K562 (cell line): ENCODE data around the gene ATP5F1A. TPM values are rescaled to one million over a fixed set of nuclear protein-coding genes. Genes with fewer than 3 reads are reported as not detected.

Experiments used
- ARNT ChIP-seq, 2 experiments: fragments of 450-650 bp; IDR thresholded peaks; 2 replicates each; pipeline ENCODE4 v1.6.1; 2016; ENCODE audit warnings: mild to moderate bottlenecking in 1 of 2
- CBX1 ChIP-seq: sonication (generic); IDR thresholded peaks from 2 replicates; pipeline ENCODE4 v1.6.1; 2016; ENCODE audit warnings: antibody characterized with exemption, low read depth, mild to moderate bottlenecking
- CREB1 ChIP-seq, 2 experiments: sonication (generic) in 1 of 2; formaldehyde crosslinking in 1 of 2; IDR thresholded peaks; 2 replicates each; pipeline versions ENCODE4 v1.6.1 to v1.8.0; 2012 to 2022; ENCODE audit warnings: inconsistent platforms in 1 of 2, mild to moderate bottlenecking in 1 of 2, missing genetic modification reagents in 1 of 2, moderate library complexity in 1 of 2
- KHSRP ChIP-seq: fragments of 450-650 bp; IDR thresholded peaks from 2 replicates; pipeline ENCODE4 v1.6.1; 2017
- NFIC ChIP-seq: fragments of 450-650 bp; IDR thresholded peaks from 2 replicates; pipeline ENCODE4 v1.6.1; 2017; ENCODE audit warnings: mild to moderate bottlenecking, inconsistent platforms
- NFXL1 ChIP-seq: fragments of 450-650 bp; formaldehyde crosslinking; IDR thresholded peaks from 2 replicates; pipeline ENCODE4 v1.4.0; 2021; ENCODE audit warnings: mild to moderate bottlenecking
- PKNOX1 ChIP-seq: fragments of 450-650 bp; IDR thresholded peaks from 2 replicates; pipeline ENCODE4 v1.6.1; 2016
- POLR2AphosphoS2 ChIP-seq: IDR thresholded peaks from 2 replicates; pipeline ENCODE4 v1.6.1; 2012; ENCODE audit warnings: low read length, improper control_type of control experiment
- POLR2H ChIP-seq: IDR thresholded peaks from 2 replicates; pipeline ENCODE4 v1.6.1; 2016; ENCODE audit warnings: missing genetic modification characterization, low read depth, mild to moderate bottlenecking, control low read depth, missing compliant biosample characterization, moderate library complexity
- RNF2 ChIP-seq: sonication (generic); IDR thresholded peaks from 2 replicates; pipeline ENCODE4 v1.6.1; 2016
- SOX6 ChIP-seq: fragments of 450-650 bp; IDR thresholded peaks from 2 replicates; pipeline ENCODE4 v1.6.1; 2014; ENCODE audit warnings: mild to moderate bottlenecking
- TCF7L2 ChIP-seq: fragments of 150-350 bp; IDR thresholded peaks from 2 replicates; pipeline ENCODE4 v1.6.1; 2016; ENCODE audit warnings: low read depth, mild to moderate bottlenecking, low read length, moderate library complexity
- ZFX ChIP-seq: sonication (generic); formaldehyde crosslinking; IDR thresholded peaks from 2 replicates; pipeline ENCODE4 v1.8.0; 2022; ENCODE audit warnings: mild to moderate bottlenecking, missing genetic modification reagents, moderate library complexity
- ZNF165 ChIP-seq: fragments of 250-450 bp; sonication (Bioruptor Pico); IDR thresholded peaks from 2 replicates; pipeline ENCODE4 v1.4.0; 2020; ENCODE audit warnings: borderline replicate concordance
- ZNF431 ChIP-seq: sonication (generic); formaldehyde crosslinking; IDR thresholded peaks from 2 replicates; pipeline ENCODE4 v1.8.0; 2022; ENCODE audit warnings: mild to moderate bottlenecking, missing genetic modification reagents
- polyA plus RNA-seq, 8 experiments: library from polyadenylated mRNA; depleted of rRNA in 4 of 8; stranded (reverse) in 5 of 8; unstranded in 3 of 8; fragments of >200 nt; fragmentation: Nextera tagmentation in 2 of 8; fragmentation: Illumina TruSeq in 1 of 8; extraction: Ambion mirVana in 2 of 8; extraction: Trizol in 1 of 8; gene quantifications; 2 replicates each; pipeline versions ENCODE4 v1.2.1 to v1.2.3, GENCODE V29; 2011 to 2014; ENCODE audit warnings: inconsistent platforms in 1 of 8, missing spikeins in 1 of 8
- total RNA-seq, 7 experiments: library from RNA; depleted of rRNA in 6 of 7; stranded (reverse); fragments of >200 nt in 6 of 7; fragmentation: Illumina TruSeq in 2 of 7; extraction: Trizol in 2 of 7; gene quantifications; 2 replicates each; pipeline versions ENCODE4 v1.2.1 to v1.2.3, GENCODE V29; 2011 to 2021; ENCODE audit warnings: low replicate concordance in 1 of 7
- TF ChIP-seq, protein P1 (sequence below), 2 experiments: fragments of 450-650 bp in 1 of 2; IDR thresholded peaks; 2 replicates each; pipeline ENCODE4 v1.6.1; 2011 to 2017; ENCODE audit warnings: low read depth in 2 of 2, antibody characterized with exemption in 1 of 2, borderline replicate concordance in 1 of 2, low read length in 1 of 2, mild to moderate bottlenecking in 1 of 2, mixed read lengths in 1 of 2; ENCODE audit not compliant: control insufficient read depth in 1 of 2
- TF ChIP-seq, protein P2 (sequence below): sonication (generic); formaldehyde crosslinking; IDR thresholded peaks from 2 replicates; pipeline ENCODE4 v1.8.1; 2023; ENCODE audit warnings: mild to moderate bottlenecking, missing genetic modification reagents, moderate library complexity
- TF ChIP-seq, protein P3 (sequence below), 3 experiments: IDR thresholded peaks in 2 of 3; conservative IDR thresholded peaks in 1 of 3; 2 replicates each; pipeline ENCODE4 v1.5.1; 2011 to 2012; ENCODE audit warnings: low read length in 3 of 3, mild to moderate bottlenecking in 3 of 3, control low read depth in 2 of 3, improper control_type of control experiment in 1 of 3, inconsistent platforms in 1 of 3, low read depth in 1 of 3, mixed read lengths in 1 of 3, moderate library complexity in 1 of 3; ENCODE audit not compliant: insufficient read depth in 2 of 3
- TF ChIP-seq, protein P4 (sequence below): sonication (generic); formaldehyde crosslinking; IDR thresholded peaks from 2 replicates; pipeline ENCODE4 v1.5.0; 2020; ENCODE audit warnings: missing genetic modification reagents
- TF ChIP-seq, protein P5 (sequence below): fragments of 450-650 bp; IDR thresholded peaks from 2 replicates; pipeline ENCODE4 v1.6.1; 2016; ENCODE audit warnings: antibody characterized with exemption

ATP5F1A gene
- total and polyA plus RNA-seq, 9 of the 15 experiments (the other 6 are each of a cell fraction or from before 2014, with no cell fraction given), result 377 to 762 (median 490) TPM

DNA sequence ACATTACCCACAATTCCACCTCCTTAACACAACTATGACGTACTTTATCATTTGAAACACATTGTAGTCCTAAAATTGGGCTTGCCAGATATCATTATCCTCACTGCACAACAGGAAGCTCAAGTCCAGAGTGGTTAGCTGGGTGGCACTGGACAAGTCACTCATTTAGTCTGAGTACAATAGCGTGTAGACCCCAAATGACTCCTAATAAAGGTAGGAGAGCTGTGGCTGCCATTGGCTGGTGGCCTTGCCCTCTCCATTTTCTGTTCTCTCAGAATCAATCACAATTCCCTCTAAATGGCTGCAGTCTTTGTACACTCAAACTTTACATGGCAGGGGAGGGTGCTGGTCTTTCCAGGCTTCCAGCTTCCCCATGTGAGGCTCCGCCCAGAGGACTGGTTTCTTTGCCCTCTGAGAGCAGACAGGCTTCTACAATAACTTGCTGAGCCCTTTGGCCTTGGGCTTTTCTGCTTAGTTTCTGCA is 37.7 kb downstream of the ATP5F1A start (continued):
- TF ChIP-seq, protein P1, sequence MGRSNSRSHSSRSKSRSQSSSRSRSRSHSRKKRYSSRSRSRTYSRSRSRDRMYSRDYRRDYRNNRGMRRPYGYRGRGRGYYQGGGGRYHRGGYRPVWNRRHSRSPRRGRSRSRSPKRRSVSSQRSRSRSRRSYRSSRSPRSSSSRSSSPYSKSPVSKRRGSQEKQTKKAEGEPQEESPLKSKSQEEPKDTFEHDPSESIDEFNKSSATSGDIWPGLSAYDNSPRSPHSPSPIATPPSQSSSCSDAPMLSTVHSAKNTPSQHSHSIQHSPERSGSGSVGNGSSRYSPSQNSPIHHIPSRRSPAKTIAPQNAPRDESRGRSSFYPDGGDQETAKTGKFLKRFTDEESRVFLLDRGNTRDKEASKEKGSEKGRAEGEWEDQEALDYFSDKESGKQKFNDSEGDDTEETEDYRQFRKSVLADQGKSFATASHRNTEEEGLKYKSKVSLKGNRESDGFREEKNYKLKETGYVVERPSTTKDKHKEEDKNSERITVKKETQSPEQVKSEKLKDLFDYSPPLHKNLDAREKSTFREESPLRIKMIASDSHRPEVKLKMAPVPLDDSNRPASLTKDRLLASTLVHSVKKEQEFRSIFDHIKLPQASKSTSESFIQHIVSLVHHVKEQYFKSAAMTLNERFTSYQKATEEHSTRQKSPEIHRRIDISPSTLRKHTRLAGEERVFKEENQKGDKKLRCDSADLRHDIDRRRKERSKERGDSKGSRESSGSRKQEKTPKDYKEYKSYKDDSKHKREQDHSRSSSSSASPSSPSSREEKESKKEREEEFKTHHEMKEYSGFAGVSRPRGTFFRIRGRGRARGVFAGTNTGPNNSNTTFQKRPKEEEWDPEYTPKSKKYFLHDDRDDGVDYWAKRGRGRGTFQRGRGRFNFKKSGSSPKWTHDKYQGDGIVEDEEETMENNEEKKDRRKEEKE (IDR thresholded peaks at IDR 0.05; ENCODE audit: borderline replicate concordance in 1 of 2, control insufficient read depth in 1 of 2, low read depth in 2 of 2, low read length in 1 of 2), result no peak
- peak; percentile 73 for TF ChIP-seq NFIC
- no peak for TF ChIP-seq CBX1
- TF ChIP-seq SOX6, result peak; percentile 82
- 0 out of 2 replicates have a peak, but pooled peaks have one; percentile 39 for TF ChIP-seq KHSRP
- no peak for TF ChIP-seq TCF7L2
- TF ChIP-seq, protein P2, sequence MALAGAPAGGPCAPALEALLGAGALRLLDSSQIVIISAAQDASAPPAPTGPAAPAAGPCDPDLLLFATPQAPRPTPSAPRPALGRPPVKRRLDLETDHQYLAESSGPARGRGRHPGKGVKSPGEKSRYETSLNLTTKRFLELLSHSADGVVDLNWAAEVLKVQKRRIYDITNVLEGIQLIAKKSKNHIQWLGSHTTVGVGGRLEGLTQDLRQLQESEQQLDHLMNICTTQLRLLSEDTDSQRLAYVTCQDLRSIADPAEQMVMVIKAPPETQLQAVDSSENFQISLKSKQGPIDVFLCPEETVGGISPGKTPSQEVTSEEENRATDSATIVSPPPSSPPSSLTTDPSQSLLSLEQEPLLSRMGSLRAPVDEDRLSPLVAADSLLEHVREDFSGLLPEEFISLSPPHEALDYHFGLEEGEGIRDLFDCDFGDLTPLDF (CRISPR knock-in tag), result no peak
- peak; percentile 67; the same call in 1 of the 2 replicates for TF ChIP-seq PKNOX1
- TF ChIP-seq POLR2AphosphoS2, result no peak
- TF ChIP-seq ZFX (CRISPR knock-in tag), result no peak
- TF ChIP-seq, protein P3, sequence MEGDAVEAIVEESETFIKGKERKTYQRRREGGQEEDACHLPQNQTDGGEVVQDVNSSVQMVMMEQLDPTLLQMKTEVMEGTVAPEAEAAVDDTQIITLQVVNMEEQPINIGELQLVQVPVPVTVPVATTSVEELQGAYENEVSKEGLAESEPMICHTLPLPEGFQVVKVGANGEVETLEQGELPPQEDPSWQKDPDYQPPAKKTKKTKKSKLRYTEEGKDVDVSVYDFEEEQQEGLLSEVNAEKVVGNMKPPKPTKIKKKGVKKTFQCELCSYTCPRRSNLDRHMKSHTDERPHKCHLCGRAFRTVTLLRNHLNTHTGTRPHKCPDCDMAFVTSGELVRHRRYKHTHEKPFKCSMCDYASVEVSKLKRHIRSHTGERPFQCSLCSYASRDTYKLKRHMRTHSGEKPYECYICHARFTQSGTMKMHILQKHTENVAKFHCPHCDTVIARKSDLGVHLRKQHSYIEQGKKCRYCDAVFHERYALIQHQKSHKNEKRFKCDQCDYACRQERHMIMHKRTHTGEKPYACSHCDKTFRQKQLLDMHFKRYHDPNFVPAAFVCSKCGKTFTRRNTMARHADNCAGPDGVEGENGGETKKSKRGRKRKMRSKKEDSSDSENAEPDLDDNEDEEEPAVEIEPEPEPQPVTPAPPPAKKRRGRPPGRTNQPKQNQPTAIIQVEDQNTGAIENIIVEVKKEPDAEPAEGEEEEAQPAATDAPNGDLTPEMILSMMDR (IDR thresholded peaks at IDR 0.05 in 2 of 3, conservative IDR thresholded peaks at IDR 0.05 in 1 of 3; ENCODE audit: insufficient read depth in 2 of 3, low read depth in 1 of 3, low read length in 3 of 3), result no peak
- TF ChIP-seq, protein P4, sequence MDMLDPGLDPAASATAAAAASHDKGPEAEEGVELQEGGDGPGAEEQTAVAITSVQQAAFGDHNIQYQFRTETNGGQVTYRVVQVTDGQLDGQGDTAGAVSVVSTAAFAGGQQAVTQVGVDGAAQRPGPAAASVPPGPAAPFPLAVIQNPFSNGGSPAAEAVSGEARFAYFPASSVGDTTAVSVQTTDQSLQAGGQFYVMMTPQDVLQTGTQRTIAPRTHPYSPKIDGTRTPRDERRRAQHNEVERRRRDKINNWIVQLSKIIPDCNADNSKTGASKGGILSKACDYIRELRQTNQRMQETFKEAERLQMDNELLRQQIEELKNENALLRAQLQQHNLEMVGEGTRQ (CRISPR knock-in tag), result no peak
- TF ChIP-seq ZNF431 (CRISPR knock-in tag), result no peak
- 0 out of 4 replicates have a peak, but pooled peaks of 1 of the 2 experiments have one; percentile 42 for TF ChIP-seq ARNT (IDR thresholded peaks at IDR 0.05)
- no peak for TF ChIP-seq ZNF165 (CRISPR knock-in tag)
- no peak for TF ChIP-seq POLR2H (tag)
- TF ChIP-seq NFXL1 (CRISPR knock-in tag), result no peak
- TF ChIP-seq, protein P5, sequence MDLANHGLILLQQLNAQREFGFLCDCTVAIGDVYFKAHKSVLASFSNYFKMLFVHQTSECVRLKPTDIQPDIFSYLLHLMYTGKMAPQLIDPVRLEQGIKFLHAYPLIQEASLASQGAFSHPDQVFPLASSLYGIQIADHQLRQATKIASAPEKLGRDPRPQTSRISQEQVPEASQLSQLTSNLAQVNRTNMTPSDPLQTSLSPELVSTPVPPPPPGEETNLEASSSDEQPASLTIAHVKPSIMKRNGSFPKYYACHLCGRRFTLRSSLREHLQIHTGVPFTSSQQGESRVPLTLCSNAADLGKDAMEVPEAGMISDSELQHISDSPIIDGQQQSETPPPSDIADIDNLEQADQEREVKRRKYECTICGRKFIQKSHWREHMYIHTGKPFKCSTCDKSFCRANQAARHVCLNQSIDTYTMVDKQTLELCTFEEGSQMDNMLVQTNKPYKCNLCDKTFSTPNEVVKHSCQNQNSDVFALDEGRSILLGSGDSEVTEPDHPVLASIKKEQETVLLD, result no peak
- peak; percentile 43; the same call in 1 of the 2 replicates for TF ChIP-seq RNF2
- TF ChIP-seq CREB1 (IDR thresholded peaks at IDR 0.05), result peak; percentile 80
- no peak for TF ChIP-seq CREB1 (CRISPR knock-in tag; IDR thresholded peaks at IDR 0.05)
